Stimulated activated CD8-positive, alpha-beta memory T cell treated with anti-CD3 and anti-CD28 coated beads, Interleukin-12 subunit alpha, Interleukin-12 subunit beta, amount 100 ng/mL, for 24 hours (primary cell): ENCODE measurements around the gene KAT6B.
"Not testable (repeated sequence)": the region's sequence is repeated elsewhere in the genome, so short reads cannot be mapped to it uniquely, and the experiment has no call there.

Source experiments
- DNase-seq: peaks from one replicate; pipeline ENCODE4 v3.0.0-alpha.2; 2020; ENCODE audit errors: extremely low read depth

The KAT6B gene

DNA sequence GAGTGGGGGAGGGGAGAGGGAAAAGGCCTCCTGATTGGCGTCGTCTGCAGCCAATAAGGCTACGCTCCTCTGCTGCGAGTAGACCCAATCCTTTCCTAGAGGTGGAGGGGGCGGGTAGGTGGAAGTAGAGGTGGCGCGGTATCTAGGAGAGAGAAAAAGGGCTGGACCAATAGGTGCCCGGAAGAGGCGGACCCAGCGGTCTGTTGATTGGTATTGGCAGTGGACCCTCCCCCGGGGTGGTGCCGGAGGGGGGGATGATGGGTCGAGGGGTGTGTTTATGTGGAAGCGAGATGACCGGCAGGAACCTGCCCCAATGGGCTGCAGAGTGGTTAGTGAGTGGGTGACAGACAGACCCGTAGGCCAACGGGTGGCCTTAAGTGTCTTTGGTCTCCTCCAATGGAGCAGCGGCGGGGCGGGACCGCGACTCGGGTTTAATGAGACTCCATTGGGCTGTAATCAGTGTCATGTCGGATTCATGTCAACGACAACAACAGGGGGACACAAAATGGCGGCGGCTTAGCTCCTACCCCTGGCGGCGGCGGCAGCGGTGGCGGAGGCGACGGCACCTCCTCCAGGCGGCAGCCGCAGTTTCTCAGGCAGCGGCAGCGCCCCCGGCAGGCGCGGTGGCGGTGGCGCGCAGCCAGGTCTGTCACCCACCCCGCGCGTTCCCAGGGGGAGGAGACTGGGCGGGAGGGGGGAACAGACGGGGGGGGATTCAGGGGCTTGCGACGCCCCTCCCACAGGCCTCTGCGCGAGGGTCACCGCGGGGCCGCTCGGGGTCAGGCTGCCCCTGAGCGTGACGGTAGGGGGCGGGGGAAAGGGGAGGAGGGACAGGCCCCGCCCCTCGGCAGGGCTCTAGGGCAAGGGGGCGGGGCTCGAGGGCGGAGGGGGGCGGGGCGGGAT lies at the start of gene KAT6B:
TSS of gene KAT6B (plus strand) at position 459 of the 903 bp plus-strand sequence. CDS start 16,258 bp downstream, outside the sequence.
- peak; percentile 99 for DNase-seq

DNA sequence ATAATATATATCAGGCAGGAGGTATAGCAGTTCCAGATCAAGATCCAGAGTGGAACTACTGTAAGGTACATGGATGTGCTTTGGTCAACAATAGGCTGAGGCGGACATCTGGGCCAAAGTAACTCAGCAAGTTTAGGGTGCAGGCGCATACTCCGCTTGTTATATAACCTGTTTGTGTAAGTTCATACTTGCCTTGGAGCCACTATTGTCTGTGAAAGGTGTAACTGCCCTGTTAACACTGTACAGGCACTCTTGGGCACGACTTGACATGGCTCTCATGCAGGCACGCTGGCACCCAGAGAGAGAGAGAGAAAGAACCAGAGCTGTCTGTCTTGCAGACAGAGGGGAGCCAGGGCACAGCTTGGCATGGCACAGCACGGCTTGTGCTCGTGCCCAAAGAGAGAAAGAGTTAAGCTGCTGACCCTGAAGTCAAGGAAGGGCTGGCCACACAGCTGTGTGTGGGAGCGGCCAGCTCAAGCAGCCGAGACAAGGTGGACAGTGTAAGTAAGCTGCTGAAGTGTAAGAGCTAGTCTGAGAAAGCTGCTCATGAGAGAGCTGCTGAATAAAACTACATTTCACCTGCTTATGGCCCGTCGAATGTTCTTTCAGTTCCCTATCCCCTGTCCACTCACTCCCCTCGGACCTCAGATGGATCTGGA lies 47.8 kb upstream of the KAT6B start:
- DNase-seq = no peak

DNA sequence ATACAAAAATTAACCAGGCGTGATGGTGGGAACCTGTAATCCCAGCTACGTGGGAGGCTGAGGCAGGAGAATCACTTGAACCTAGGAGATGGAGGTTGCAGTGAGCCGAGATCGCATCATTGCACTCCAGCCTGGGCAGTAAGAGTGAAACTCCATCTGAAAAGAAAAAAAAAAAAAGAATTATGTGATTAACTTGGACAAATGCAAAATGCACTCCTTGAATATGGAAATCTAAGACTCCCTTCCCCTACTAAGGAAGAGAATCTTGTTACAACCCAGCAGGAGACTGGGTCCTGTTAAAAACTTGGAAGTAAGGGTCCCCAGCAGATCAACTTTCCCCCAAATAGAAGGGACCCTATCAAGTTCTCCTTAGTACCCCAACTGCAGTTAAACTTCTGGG lies 44.5 kb upstream of the KAT6B start:
- not testable (repeated sequence) for DNase-seq

DNA sequence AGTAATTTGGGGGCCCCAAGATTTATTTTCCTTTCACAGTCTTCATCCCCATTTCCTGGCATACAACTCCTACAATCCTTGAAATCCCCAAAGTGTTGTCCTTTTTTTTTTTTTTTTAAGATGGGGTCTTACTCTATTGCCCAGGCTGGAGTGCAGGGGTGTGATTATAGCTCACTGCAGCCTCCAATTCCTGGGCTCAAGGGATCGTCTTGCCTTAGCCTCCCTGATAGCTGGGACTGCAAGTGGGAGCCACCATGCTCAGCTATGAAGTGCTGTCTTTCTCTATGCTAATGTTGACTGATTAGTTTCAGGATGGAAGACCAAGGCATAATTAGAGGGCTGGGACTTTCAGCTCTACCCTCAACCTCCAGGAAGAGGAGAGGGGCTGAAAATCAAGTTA lies 41.9 kb upstream of the KAT6B start:
- DNase-seq = no peak

DNA sequence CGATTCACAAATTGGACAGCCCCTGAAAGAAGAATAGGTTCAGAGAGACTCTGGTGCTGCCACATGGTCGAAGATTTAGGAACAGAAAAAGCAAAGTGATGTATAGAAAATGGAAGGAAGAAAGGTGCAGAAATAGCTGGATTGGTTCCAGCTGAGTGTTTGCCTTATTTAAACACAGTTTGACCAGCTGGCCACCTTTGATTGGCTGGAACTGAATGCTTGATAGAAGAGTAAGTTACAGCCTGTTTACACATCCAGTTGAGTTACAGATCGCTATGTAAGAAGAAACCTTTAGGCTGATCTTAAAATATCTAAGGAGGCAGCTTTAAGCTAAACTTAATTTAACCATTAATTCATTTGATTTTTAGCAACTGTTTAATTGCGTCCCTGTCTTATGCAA lies 40.3 kb upstream of the KAT6B start:
- DNase-seq = no peak

DNA sequence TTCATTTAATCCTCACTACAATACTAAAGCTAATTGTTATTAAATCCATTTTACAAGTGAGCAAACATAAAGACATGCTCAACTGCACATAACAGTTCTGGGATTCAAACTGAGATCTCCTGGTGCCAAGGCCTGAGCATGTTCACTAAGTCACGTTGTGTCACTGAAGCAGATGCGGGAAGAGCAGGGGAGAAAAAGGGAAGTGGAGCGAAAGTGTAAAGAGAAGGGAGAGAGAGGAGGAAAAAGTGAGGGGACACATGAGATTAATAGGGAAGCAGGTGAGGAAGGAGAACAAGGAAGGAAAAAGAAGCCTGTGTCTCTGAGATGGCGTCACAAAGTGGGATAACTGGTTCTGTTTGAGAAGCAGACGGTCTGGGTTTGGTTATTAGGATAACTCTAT lies 38.9 kb upstream of the KAT6B start:
- DNase-seq = no peak

DNA sequence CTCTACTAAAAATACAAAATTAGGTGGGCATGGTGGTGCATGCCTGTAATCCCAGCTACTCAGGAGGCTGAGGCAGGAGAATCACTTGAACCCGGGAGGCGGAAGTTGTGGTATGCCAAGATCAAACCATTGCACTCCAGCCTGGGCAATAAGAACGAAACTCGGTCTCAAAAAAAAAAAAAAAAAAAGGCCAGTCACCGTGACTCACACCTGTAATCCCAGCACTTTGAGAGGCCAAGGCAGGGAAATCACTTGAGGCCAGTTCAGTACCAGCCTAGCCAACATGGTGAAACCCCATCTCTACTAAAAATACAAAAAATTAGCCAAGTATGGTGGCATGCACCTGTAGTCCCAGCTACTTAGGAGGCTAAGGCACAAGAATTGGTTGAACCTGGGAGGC lies 34.4 kb upstream of the KAT6B start:
- not testable (repeated sequence) for DNase-seq

DNA sequence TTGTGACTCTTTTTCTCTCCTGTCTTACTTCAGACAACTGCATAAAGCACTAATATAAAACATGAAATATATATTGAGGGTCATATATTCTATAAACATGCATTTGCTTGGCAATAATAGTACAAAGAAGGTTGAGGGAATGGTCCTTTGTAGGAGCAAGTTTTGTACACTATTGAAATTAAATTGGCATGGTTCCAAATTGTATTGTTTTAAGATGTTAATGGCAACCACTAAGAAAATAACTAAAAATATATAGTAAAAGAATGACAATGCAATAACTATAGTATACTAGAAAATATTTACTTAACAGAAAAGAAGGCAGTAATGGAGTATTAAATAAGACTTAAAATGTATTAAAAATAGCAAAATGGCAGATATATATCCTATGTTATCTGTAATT lies 33.7 kb upstream of the KAT6B start:
- no peak for DNase-seq

DNA sequence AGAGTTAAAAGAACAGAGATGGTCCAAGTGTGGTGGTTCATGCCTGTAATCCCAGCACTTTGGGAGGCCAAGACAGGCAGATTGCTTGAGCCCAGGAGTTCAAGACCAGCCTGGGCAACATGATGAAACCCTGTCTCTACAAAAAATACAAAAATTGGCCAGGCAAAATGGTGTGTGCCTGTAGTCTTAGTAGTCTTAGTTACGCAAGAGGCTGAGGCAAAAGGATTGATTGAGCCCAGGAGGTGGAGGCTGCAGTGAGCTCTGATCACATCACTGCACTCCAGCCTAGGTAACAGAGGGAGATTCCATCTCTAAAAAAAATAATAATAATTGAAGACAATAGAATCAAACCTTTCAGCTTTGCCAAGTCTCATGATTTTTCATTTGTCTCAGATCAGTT lies 33.2 kb upstream of the KAT6B start:
- not testable (repeated sequence) for DNase-seq

DNA sequence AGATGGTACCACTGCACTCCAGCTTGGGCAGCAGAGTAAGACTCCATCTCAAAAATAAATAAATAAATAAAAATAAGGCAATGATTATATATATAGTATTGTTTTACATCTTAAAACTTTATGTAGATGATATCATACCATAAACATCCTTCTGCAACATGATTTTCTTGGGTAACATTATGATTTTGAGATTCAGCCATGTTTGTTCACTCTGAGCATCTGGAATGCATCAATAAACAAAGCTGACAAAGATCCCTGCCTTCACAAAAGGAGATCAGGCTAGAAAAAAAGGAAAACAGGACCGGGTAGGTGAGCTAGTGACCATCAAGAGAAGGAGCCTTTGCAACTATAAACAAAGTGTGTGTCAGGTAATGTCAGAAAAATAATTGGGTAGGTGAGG lies 31.9 kb upstream of the KAT6B start:
- no peak for DNase-seq

DNA sequence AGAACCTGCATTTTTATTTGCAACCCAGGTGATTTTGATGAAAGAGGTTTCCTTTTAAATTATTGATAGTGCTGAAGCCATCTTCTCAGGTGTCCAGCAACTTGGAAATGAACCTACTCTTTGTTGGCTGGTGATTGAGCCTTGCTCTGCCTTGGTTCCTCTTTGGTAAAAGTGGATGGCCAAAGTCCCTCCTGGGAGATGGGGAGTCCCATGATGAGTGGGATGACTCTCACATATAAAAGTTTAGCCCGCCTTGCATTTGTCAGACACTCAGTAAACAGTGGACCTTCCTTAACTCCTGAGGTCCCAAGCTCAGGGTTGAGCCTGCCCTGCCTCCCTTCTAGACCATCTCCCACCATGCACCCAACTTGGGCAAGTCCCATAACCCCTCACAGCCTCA lies 28.9 kb upstream of the KAT6B start:
- no peak for DNase-seq

DNA sequence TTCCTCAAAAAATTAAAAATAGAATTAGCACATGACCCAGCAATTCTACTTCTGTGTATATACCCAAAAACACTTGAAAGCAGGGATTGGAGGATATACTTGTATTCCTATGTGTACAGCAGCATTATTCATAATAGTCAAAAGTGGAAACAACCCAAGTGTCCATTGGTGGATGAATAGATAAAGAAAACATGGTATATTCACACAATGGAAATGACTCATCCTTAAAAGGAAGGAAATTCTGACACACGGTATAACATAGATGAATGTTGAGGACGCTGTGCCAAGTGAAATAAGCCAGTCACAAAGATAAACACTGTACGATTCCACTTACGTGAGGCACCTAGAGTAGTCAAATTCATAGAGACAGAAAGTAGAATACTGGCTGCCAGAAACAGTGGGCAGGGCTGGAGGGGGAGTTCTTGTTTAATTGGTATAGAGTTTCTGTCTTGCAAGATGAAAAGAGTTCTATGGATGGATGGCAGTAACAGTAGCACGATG lies 26.6 kb upstream of the KAT6B start:
- DNase-seq = no peak

DNA sequence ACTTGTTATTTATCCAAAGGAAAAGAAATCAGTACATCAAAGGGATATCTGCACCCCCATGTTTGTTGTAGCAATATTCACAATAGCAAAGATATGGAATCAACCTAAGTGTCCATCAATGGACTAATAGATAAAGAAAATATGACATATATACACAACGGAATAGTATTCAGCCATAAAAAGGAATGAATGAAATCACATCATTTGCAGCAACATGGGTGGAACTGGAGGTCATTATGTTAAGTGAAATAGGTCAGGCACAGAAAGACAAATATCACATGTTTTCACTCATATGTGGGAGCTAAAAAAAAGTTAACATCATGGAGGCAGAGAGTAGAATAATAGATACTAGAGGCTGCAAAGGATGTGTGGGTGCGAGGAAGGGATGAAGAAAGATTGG lies 25.0 kb upstream of the KAT6B start:
- no peak for DNase-seq

DNA sequence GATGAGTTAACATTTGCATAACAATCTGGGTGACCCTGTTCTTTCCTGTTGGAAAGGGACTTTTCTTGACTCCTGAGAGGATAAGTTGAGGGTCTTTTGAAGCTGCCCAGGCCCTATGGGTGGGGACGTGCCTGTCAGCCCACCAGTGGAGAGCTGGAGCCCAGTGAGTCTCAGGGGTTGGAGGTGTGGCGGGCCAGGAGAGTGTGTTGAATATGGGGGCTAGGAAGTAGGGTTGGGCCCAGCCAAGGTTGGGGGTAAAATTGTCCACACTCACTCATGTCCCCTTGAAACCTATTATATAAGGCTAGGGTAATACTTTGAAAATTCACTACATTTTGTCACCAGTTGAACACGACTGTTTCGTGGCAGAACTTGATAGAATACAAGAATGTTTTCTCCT lies 17.9 kb upstream of the KAT6B start:
- no peak for DNase-seq

DNA sequence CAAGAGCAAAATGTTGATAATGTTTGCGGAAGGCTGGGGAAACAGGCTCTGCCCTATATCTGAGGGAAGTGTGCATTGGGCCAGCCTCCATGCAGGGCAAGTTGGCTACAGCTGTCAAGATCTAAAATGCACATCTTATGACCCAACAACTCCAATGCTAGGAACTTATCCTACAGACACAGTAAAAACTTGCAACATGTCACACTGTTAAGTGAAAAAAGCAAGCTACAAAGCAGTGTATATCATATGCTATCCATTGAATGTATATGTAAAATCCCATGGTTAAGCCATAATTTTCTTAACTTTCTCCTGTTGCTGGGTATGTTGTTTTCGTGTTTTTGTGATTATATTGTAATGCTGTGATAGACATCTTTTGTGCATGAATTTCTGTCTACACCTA lies 16.3 kb upstream of the KAT6B start:
- no peak for DNase-seq

DNA sequence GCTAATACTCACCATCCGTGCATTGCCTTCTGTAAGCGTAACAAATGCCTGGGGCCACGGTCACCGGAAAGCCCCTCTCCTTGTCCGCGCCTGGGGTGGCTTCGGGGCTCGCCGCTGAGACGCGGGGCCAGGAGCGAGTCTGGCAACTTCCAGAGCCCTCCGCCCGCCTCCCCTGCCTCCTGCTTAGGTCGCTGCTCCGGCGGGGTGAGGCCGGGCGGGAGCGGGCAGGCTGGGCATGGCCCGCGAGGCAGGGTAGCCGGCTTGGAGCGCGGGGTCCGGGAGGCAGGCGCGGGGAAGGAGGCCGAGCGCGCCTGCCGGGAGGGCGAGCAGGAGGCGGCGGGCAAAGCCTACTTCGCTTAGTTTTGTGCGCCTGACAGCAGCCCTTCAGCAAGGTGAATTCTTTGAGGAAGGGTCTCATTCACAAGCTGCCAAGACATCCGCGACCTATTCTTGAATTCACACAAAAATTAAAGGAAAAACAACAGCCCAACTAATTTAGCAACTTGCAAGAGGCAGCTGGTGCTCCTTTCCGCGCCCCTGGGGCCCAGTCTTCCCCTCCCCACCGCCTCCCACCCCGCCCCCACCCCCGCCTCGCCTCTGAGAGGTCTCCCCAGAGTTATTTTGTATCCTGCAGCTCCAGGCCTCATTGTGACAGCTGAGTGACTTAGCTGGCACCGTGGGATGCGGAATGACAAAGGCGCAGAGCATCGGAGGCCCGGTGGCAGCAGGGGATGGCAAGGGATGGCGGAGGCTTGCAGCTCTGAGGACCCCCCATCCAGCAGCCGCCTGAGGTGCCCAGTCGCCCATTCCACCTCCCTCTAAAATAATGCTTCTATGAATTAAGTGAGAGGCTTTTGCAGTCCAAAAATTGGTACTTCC lies 12.8 kb upstream of the KAT6B start:
- DNase-seq = no peak

DNA sequence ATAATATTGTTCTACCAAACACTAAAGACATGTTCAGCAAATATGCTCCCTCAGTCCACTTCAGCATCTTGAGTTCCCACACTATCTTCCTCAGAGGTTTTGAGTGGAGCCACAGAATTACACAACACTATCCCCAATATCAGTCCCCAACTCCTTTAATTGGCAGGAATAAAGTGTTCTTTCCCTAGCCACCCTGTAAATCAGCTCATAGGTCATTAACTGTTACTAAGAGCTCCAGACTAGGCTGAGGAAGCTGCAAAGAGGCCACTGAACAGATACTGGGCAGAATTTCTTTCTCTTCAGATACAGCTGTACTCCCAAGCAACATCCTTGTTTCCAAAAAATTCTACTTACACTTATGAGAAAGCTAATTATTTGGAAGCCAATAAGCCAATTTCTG lies 11.6 kb upstream of the KAT6B start:
- no peak for DNase-seq

DNA sequence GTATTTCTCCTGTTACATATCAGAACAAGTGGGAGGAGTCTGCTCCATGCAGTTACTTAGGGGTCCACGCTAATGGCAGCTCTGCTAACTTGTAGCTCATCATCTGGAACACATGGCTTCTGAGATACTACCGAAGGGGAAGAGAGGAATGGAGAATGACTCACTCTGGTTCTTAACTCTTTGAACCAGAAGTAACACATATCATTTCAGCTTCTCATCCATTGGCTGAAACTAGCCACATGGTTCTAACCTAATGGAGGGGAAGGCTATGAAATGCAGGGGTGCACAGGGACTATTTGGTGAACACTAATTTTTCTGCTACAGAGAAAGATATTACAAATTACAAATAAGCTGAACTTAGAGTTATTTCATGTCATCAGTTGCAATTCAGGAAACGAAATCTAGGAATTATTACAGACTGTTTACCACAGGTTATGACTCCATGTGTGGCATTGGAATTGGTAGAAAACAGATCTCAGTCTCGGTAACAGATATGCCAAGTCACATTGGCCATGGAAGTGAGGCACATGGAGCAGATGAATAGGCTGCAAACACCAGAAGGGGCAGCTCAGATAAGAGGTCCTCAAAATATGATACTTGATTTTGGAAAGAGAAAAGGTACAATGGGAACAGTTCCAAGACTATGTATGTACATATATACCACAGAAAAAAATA lies 9.4 kb upstream of the KAT6B start:
- no peak for DNase-seq

DNA sequence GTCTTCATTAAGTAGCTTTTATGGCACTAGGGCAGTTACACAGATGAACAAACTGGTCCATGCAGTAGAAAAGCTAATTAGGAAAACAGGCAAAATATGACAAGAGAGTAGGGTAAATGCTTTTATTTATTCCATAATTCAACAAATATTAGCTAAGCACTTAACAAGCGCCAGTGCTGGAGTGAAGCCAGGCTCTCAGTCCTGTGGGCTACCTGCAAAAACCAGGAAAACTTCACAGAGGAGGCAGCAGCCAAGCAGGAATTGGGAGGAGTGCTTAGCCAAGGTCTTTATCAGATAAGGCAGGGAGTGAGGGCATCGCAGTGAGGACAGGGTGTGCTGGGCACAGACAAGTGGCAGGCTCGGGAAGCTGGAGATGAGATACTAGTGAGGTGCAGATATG lies 4.9 kb upstream of the KAT6B start:
- DNase-seq = no peak

DNA sequence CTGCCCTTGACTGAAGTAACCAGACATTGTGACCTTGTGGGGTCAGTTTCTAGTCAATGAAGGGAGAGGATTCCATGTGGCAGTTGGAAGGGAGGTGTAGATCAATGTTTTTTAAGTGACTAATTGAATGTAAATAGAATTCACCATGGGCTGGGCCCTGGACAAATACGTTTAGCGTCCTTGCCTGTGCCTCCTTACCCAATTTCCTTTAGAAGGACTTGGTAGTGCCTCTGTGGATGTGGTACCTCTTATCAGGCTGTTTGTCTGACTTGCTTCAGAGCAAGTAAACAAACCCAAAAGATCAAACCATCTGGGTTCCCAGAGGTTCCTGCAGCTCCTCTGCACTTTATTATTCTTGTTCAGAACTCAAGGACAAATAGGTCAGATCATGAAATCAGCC lies 4.3 kb upstream of the KAT6B start:
- no peak for DNase-seq

DNA sequence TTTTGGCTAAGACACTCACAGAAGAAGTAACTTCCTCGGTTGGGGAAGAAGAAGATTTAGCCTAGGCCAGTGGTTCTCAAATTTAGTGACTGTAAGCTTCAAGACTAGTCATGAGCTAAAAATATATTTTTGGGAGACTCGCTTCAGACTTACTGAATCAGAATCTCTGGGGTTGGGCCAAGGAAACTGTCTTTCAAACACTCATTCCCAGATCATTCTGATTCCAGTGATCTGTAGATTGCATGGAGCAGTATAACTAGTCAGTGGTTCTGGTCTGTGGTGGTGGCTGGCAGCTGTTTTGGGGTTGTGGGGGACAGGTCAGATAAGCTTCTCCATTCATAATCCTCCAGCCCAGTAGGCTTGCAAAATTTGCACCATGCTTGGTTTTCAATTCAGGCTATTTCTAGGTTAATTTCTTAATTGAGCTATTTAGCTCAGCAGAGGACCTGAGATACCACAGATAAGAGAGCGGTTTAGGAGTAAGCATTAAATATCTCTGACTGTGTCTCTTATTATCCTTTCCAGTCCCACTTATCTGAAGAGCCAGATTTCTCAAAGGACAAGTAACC lies 3.8 kb upstream of the KAT6B start:
- no peak for DNase-seq
